ENCODE measurements around the gene HYCC2. TPM values are rescaled to one million over a fixed set of nuclear protein-coding genes. Genes with fewer than 3 reads are reported as not detected.

Gene HYCC2
- polyA plus RNA-seq, 4 donors = 12.1 to 17.8 (median 14.5) TPM

Other genes starting within 250 kb of the HYCC2 start
- gene CLK1, start 207.0 kb downstream of the HYCC2 start, polyA plus RNA-seq (ENCODE audit: insufficient read length in 4 of 4) = 100 to 1,000 TPM; 228 to 310 (median 285) TPM
- 10 to 100 TPM; 60.0 to 79.4 (median 67.5) TPM for gene PPIL3, start 182.6 kb downstream of the HYCC2 start, polyA plus RNA-seq (ENCODE audit: insufficient read length in 4 of 4)
- gene NIF3L1, start 182.3 kb downstream of the HYCC2 start, polyA plus RNA-seq (ENCODE audit: insufficient read length in 4 of 4) = 10 to 100 TPM; 30.7 to 45.3 (median 43.1) TPM
- 10 to 100 TPM; 24.5 to 38.7 (median 36.5) TPM for gene ORC2, start 108.0 kb downstream of the HYCC2 start, polyA plus RNA-seq (ENCODE audit: insufficient read length in 4 of 4)
- 100 to 1,000 TPM in 3 of 4 donors, 10 to 100 TPM in 1; 68.5 to 140 (median 111) TPM for gene NDUFB3, start 330 bp upstream of the HYCC2 start, polyA plus RNA-seq (ENCODE audit: insufficient read length in 4 of 4)
- 10 to 100 TPM; 51.3 to 75.2 (median 58.6) TPM for gene CFLAR, start 44.5 kb upstream of the HYCC2 start, polyA plus RNA-seq (ENCODE audit: insufficient read length in 4 of 4)
- gene CASP10, start 111.5 kb upstream of the HYCC2 start, polyA plus RNA-seq (ENCODE audit: insufficient read length in 4 of 4) = 1 to 10 TPM; 6.7 to 9.8 (median 8.1) TPM
- 10 to 100 TPM; 13.9 to 17.6 (median 16.6) TPM for gene CASP8, start 188.9 kb upstream of the HYCC2 start, polyA plus RNA-seq (ENCODE audit: insufficient read length in 4 of 4)

All from left renal pelvis (tissue), 4 donors.